Measurements from ENCODE around the gene KCNK1. TPM values are rescaled to one million over a fixed set of nuclear protein-coding genes. Genes with fewer than 3 reads are reported as not detected.

KCNK1 gene
- total RNA-seq, 3 donors from 2014 or later, result 22.2 to 44.8 (median 43.6) TPM

DNA sequence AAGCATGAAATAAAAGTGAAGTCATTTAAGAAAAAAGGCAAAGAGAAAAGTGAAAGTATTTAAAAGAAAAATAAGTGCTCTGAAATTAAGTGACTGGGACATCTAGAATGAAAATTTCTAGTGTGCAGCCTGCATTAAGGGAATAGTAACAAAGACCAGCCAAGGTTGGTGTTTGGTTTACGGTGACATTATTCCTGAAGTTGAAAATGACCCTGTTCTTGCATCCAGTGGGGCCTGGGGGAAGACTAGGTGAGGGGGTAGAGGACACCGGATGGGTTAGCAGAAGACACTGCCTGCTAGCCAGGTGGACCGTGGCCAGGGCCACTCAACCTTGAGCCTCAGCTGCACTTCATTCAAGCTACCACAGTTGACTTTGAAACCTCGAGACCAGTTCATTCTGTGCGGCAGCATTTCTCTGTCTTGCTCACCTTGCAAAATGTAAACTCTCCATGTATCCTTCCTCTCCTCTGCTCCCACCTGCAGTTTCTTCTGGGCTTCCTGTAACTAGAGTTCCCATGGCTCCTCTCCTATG, 14.3 kb upstream of the KCNK1 start:
- DNase-seq, result no peak
- intact Hi-C loops (cut with DNase I, micrococcal nuclease), result no loop called here
- H3K9me3 ChIP-seq, result no peaks in the 10 kb centered on the region
- ATAC-seq, result no peak
- TF ChIP-seq CTCF (IDR thresholded peaks at IDR 0.05), result no peak
- no peaks in the 10 kb centered on the region for H3K4me1 ChIP-seq (ENCODE audit: low read depth)
- no peak overlapping the region for H3K4me3 ChIP-seq
- H3K36me3 ChIP-seq (ENCODE audit: low read depth), result no peaks in the 10 kb centered on the region

DNA sequence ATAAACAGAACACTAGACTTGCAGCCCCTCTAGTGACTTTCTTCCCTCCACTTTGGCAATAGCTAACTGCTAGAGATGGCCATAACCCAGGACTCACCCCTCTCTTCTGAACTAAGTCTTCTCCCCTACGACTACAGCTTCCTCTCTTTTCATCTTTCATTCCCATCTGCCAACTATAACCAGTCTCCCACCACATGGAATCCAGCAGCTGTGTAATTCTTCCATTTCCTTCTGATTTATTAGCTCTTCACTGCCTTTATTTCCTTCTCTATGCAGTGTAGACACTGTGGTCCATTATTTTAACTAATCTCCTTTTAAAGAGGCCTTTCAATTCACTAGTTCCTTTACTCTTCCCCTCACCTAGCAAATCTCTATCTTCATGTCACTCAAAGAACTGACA, 13.4 kb upstream of the KCNK1 start:
- no peak for ATAC-seq
- no peaks in the 10 kb centered on the region for H3K36me3 ChIP-seq (ENCODE audit: low read depth)
- intact Hi-C loops (cut with DNase I, micrococcal nuclease), result no loop called here
- H3K9me3 ChIP-seq, result no peaks in the 10 kb centered on the region
- H3K4me3 ChIP-seq, result no peak overlapping the region
- no peaks in the 10 kb centered on the region for H3K4me1 ChIP-seq (ENCODE audit: low read depth)
- no peak for TF ChIP-seq CTCF (IDR thresholded peaks at IDR 0.05)
- DNase-seq, result no peak

GRCh38 chr1:233603478-233603877, 10.4 kb upstream of the KCNK1 start:
- DNase-seq (no peak), ATAC-seq (no peak)
- H3K4me1 ChIP-seq (ENCODE audit: low read depth), result peaks cover 12% of the 10 kb centered on the region
- intact Hi-C loops (cut with DNase I, micrococcal nuclease), result no loop called here
- H3K9me3 ChIP-seq, result no peaks in the 10 kb centered on the region
- H3K4me3 ChIP-seq, result no peak overlapping the region
- no peaks in the 10 kb centered on the region for H3K36me3 ChIP-seq (ENCODE audit: low read depth)
- TF ChIP-seq CTCF (IDR thresholded peaks at IDR 0.05), result no peak

- Histone ChIP-seq H3K4me1 (ENCODE audit: low read depth) (peaks cover 12% of the 10 kb centered on the region), H3K4me3 (no peak overlapping the region), H3K36me3 (ENCODE audit: low read depth) (no peaks in the 10 kb centered on the region), H3K9me3 (no peaks in the 10 kb centered on the region)
- DNase-seq (no peak), ATAC-seq (no peak)
- intact Hi-C loops (cut with DNase I, micrococcal nuclease), result no loop called here
- TF ChIP-seq CTCF (IDR thresholded peaks at IDR 0.05), result no peak
Observed at GRCh38 chr1:233605205-233605604, 8.7 kb upstream of the KCNK1 start.

DNA sequence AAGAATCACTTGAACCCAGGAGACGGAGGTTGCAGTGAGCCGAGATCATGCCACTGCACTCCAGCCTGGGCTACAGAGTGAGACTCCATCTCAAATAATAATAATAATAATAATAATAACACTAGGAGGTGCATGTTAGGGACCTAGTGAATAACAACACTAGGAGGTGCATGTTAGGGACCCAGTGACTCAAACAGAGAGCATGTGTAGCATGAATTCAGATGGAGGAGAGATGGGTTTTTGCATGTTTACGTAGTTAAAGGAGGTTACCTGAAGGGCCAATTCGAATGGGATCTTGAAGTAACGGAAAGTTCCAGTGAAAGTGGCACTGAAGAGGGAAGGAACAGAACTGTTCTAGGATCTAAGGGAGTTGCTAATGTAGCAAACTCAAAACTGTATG, 7.1 kb upstream of the KCNK1 start:
- H3K9me3 ChIP-seq, result no peaks in the 10 kb centered on the region
- TF ChIP-seq CTCF (IDR thresholded peaks at IDR 0.05), result no peak
- intact Hi-C loops (cut with DNase I, micrococcal nuclease), result no loop called here
- DNase-seq (no peak), ATAC-seq (no peak)
- H3K36me3 ChIP-seq (ENCODE audit: low read depth), result no peaks in the 10 kb centered on the region
- H3K4me3 ChIP-seq, result no peak overlapping the region
- peaks cover 12% of the 10 kb centered on the region for H3K4me1 ChIP-seq (ENCODE audit: low read depth)
